WTC11 (cell line): ENCODE measurements around the gene NEAT1.

Experiments used
- CREB1 ChIP-seq: sonication (generic); formaldehyde crosslinking; IDR thresholded peaks from 2 replicates; pipeline ENCODE4 v1.8.0; 2023; ENCODE audit warnings: mild to moderate bottlenecking, missing genetic modification reagents
- MYBL2 ChIP-seq: sonication (generic); formaldehyde crosslinking; IDR thresholded peaks from 2 replicates; pipeline ENCODE4 v1.8.1; 2023; ENCODE audit warnings: mild to moderate bottlenecking, moderate library complexity, missing genetic modification reagents
- NFATC4 ChIP-seq: fragments of 250-450 bp; sonication (Bioruptor Pico); IDR thresholded peaks from 2 replicates; pipeline ENCODE4 v1.9.0; 2021; ENCODE audit warnings: mild to moderate bottlenecking
- TCF7 ChIP-seq: sonication (generic); formaldehyde crosslinking; IDR thresholded peaks from 2 replicates; pipeline ENCODE4 v1.8.0; 2022; ENCODE audit warnings: mild to moderate bottlenecking, low read depth, missing genetic modification reagents, moderate library complexity
- TEAD4 ChIP-seq: sonication (generic); formaldehyde crosslinking; IDR thresholded peaks from 2 replicates; pipeline ENCODE4 v1.8.0; 2022; ENCODE audit warnings: mild to moderate bottlenecking, missing genetic modification reagents
- TP53 ChIP-seq: sonication (generic); formaldehyde crosslinking; IDR thresholded peaks from 2 replicates; pipeline ENCODE4 v1.8.1; 2023; ENCODE audit warnings: mild to moderate bottlenecking, missing genetic modification reagents
- ZNF423 ChIP-seq: fragments of 250-450 bp; sonication (Bioruptor Pico); IDR thresholded peaks from 2 replicates; pipeline ENCODE4 v2.1.2; 2022; ENCODE audit warnings: mild to moderate bottlenecking, moderate library complexity
- TF ChIP-seq, protein P1 (sequence below): fragments of 200-600 bp; IDR thresholded peaks from 2 replicates; pipeline ENCODE4 v1.8.0; 2022; ENCODE audit warnings: antibody characterized with exemption
- TF ChIP-seq, protein P2 (sequence below): sonication (generic); formaldehyde crosslinking; IDR thresholded peaks from 2 replicates; pipeline ENCODE4 v1.8.1; 2023; ENCODE audit warnings: mild to moderate bottlenecking, missing genetic modification reagents, moderate library complexity
- TF ChIP-seq, protein P3 (sequence below): sonication (generic); formaldehyde crosslinking; IDR thresholded peaks from 2 replicates; pipeline ENCODE4 v1.8.1; 2022; ENCODE audit warnings: low read depth, missing genetic modification reagents, borderline replicate concordance
- TF ChIP-seq, protein P4 (sequence below): sonication (generic); formaldehyde crosslinking; IDR thresholded peaks from 2 replicates; pipeline ENCODE4 v1.8.1; 2023; ENCODE audit warnings: mild to moderate bottlenecking, missing genetic modification reagents, borderline replicate concordance
- TF ChIP-seq, protein P5 (sequence below): sonication (generic); formaldehyde crosslinking; IDR thresholded peaks from 2 replicates; pipeline ENCODE4 v1.8.1; 2022; ENCODE audit warnings: mild to moderate bottlenecking, missing genetic modification reagents, moderate library complexity, borderline replicate concordance

DNA sequence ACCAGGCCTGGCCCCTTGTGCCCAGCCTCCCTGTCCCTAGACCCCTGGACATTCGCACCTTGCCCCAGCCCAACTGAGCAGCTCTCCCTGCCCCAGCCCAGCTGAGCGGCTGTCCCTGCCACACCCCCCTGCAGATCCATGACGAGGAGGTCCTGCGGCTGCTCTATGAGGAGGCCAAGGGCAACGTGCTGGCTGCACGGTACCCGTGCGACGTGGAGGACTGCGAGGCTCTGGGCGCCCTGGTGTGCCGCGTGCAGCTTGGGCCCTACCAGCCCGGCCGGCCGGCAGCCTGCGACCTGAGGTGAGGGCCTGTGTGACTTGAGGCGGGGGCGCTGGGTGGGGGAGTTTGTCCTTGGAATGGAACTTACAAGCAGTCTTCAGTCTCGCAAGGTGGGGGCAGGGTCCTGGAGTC is 28.5 kb upstream of the NEAT1 start:
- TF ChIP-seq, protein P1, sequence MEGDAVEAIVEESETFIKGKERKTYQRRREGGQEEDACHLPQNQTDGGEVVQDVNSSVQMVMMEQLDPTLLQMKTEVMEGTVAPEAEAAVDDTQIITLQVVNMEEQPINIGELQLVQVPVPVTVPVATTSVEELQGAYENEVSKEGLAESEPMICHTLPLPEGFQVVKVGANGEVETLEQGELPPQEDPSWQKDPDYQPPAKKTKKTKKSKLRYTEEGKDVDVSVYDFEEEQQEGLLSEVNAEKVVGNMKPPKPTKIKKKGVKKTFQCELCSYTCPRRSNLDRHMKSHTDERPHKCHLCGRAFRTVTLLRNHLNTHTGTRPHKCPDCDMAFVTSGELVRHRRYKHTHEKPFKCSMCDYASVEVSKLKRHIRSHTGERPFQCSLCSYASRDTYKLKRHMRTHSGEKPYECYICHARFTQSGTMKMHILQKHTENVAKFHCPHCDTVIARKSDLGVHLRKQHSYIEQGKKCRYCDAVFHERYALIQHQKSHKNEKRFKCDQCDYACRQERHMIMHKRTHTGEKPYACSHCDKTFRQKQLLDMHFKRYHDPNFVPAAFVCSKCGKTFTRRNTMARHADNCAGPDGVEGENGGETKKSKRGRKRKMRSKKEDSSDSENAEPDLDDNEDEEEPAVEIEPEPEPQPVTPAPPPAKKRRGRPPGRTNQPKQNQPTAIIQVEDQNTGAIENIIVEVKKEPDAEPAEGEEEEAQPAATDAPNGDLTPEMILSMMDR: no peak
- TF ChIP-seq ZNF423 (CRISPR knock-in tag) (no peak), TP53 (CRISPR knock-in tag) (no peak), MYBL2 (CRISPR knock-in tag) (no peak), CREB1 (CRISPR knock-in tag) (no peak), NFATC4 (CRISPR knock-in tag) (no peak), TCF7 (CRISPR knock-in tag) (no peak), TEAD4 (CRISPR knock-in tag) (no peak)
- TF ChIP-seq, protein P2, sequence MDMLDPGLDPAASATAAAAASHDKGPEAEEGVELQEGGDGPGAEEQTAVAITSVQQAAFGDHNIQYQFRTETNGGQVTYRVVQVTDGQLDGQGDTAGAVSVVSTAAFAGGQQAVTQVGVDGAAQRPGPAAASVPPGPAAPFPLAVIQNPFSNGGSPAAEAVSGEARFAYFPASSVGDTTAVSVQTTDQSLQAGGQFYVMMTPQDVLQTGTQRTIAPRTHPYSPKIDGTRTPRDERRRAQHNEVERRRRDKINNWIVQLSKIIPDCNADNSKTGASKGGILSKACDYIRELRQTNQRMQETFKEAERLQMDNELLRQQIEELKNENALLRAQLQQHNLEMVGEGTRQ (CRISPR knock-in tag): no peak
- TF ChIP-seq, protein P3, sequence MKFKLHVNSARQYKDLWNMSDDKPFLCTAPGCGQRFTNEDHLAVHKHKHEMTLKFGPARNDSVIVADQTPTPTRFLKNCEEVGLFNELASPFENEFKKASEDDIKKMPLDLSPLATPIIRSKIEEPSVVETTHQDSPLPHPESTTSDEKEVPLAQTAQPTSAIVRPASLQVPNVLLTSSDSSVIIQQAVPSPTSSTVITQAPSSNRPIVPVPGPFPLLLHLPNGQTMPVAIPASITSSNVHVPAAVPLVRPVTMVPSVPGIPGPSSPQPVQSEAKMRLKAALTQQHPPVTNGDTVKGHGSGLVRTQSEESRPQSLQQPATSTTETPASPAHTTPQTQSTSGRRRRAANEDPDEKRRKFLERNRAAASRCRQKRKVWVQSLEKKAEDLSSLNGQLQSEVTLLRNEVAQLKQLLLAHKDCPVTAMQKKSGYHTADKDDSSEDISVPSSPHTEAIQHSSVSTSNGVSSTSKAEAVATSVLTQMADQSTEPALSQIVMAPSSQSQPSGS: no peak
- TF ChIP-seq, protein P4, sequence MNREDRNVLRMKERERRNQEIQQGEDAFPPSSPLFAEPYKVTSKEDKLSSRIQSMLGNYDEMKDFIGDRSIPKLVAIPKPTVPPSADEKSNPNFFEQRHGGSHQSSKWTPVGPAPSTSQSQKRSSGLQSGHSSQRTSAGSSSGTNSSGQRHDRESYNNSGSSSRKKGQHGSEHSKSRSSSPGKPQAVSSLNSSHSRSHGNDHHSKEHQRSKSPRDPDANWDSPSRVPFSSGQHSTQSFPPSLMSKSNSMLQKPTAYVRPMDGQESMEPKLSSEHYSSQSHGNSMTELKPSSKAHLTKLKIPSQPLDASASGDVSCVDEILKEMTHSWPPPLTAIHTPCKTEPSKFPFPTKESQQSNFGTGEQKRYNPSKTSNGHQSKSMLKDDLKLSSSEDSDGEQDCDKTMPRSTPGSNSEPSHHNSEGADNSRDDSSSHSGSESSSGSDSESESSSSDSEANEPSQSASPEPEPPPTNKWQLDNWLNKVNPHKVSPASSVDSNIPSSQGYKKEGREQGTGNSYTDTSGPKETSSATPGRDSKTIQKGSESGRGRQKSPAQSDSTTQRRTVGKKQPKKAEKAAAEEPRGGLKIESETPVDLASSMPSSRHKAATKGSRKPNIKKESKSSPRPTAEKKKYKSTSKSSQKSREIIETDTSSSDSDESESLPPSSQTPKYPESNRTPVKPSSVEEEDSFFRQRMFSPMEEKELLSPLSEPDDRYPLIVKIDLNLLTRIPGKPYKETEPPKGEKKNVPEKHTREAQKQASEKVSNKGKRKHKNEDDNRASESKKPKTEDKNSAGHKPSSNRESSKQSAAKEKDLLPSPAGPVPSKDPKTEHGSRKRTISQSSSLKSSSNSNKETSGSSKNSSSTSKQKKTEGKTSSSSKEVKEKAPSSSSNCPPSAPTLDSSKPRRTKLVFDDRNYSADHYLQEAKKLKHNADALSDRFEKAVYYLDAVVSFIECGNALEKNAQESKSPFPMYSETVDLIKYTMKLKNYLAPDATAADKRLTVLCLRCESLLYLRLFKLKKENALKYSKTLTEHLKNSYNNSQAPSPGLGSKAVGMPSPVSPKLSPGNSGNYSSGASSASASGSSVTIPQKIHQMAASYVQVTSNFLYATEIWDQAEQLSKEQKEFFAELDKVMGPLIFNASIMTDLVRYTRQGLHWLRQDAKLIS (CRISPR knock-in tag): no peak
- TF ChIP-seq, protein P5, sequence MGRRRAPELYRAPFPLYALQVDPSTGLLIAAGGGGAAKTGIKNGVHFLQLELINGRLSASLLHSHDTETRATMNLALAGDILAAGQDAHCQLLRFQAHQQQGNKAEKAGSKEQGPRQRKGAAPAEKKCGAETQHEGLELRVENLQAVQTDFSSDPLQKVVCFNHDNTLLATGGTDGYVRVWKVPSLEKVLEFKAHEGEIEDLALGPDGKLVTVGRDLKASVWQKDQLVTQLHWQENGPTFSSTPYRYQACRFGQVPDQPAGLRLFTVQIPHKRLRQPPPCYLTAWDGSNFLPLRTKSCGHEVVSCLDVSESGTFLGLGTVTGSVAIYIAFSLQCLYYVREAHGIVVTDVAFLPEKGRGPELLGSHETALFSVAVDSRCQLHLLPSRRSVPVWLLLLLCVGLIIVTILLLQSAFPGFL (CRISPR knock-in tag): no peak
